GM23248 (cell line): ENCODE data around the gene PKHD1. TPM values are rescaled to one million over a fixed set of nuclear protein-coding genes. Genes with fewer than 3 reads are reported as not detected.

Experiments
- DNase-seq: peaks from one replicate; pipeline ENCODE4 v3.0.0-alpha.2; 2015
- H2AFZ ChIP-seq: fragments of 200-600 bp; sonication (generic); 2 replicates; pipeline ENCODE4 v1.6.1; 2016; ENCODE audit warnings: antibody characterized with exemption
- H3F3A ChIP-seq: fragments of 200-600 bp; sonication (generic); 2 replicates; pipeline ENCODE4 v1.6.1; 2016; ENCODE audit warnings: mild to moderate bottlenecking, antibody characterized with exemption, mixed run types; ENCODE audit not compliant: insufficient read depth
- H3K27ac ChIP-seq: fragments of 200-600 bp; sonication (generic); 2 replicates; pipeline ENCODE4 v1.5.1; 2016; ENCODE audit warnings: mild to moderate bottlenecking
- H3K27me3 ChIP-seq: fragments of 200-600 bp; sonication (generic); replicated peaks from 2 replicates; pipeline ENCODE4 v1.6.1; 2016; ENCODE audit warnings: mild to moderate bottlenecking; ENCODE audit not compliant: insufficient read depth
- H3K36me3 ChIP-seq: fragments of 200-600 bp; sonication (generic); 2 replicates; pipeline ENCODE4 v1.6.1; 2016; ENCODE audit warnings: low read depth, mild to moderate bottlenecking
- H3K4me1 ChIP-seq: fragments of 200-600 bp; sonication (generic); 2 replicates; pipeline ENCODE4 v1.6.1; 2016; ENCODE audit warnings: mild to moderate bottlenecking; ENCODE audit not compliant: insufficient read depth
- H3K4me2 ChIP-seq: fragments of 200-600 bp; sonication (generic); one replicate; pipeline ENCODE4 v1.6.1; 2016; ENCODE audit warnings: mild to moderate bottlenecking; ENCODE audit not compliant: unreplicated experiment
- H3K4me3 ChIP-seq: fragments of 200-600 bp; sonication (generic); 2 replicates; pipeline ENCODE4 v1.5.1; 2016; ENCODE audit warnings: mild to moderate bottlenecking
- H3K79me2 ChIP-seq: fragments of 200-600 bp; sonication (generic); 2 replicates; pipeline ENCODE4 v1.6.1; 2016; ENCODE audit warnings: mild to moderate bottlenecking; ENCODE audit not compliant: insufficient read depth
- H3K9ac ChIP-seq: fragments of 200-600 bp; sonication (generic); 2 replicates; pipeline ENCODE4 v1.6.1; 2016; ENCODE audit warnings: mild to moderate bottlenecking
- H3K9me2 ChIP-seq: fragments of 200-600 bp; sonication (generic); 2 replicates; pipeline ENCODE4 v1.6.1; 2016; ENCODE audit warnings: mixed run types, mild to moderate bottlenecking, moderate library complexity; ENCODE audit not compliant: insufficient read depth
- H3K9me3 ChIP-seq: fragments of 200-600 bp; sonication (generic); one replicate; pipeline ENCODE4 v1.6.1; 2017; ENCODE audit warnings: low read depth
- H4K20me1 ChIP-seq: fragments of 200-600 bp; sonication (generic); 2 replicates; pipeline ENCODE4 v1.6.0; 2016; ENCODE audit not compliant: insufficient read depth
- EZH2 ChIP-seq: fragments of 200-600 bp; sonication (generic); IDR thresholded peaks from 2 replicates; pipeline ENCODE4 v1.6.1; 2018; ENCODE audit warnings: antibody characterized with exemption, mild to moderate bottlenecking; ENCODE audit not compliant: insufficient read depth, poor library complexity, severe bottlenecking
- EZH2phosphoT487 ChIP-seq: fragments of 200-600 bp; sonication (generic); IDR thresholded peaks from 2 replicates; pipeline ENCODE4 v1.6.1; 2018; ENCODE audit warnings: antibody characterized with exemption, moderate library complexity, mild to moderate bottlenecking, low read depth; ENCODE audit not compliant: insufficient read depth
- WGBS, 2 experiments: methylation state at CpG; one replicate each; pipeline ENCODE4 v1.1.6; 2015 to 2017; ENCODE audit warnings: low lambda C conversion rate in 2 of 2, low coverage in 1 of 2; ENCODE audit errors: missing lambda C conversion rate in 2 of 2; 5-methylcytosine and 5-hydroxymethylcytosine counted together
- in situ Hi-C: fragments of 300-500 bp; cut with MboI; formaldehyde crosslinking; loops from 2 replicates; pipeline ENCODE4 v1.15.0; 2020
- polyA plus RNA-seq: library from polyadenylated mRNA; unstranded; fragments of >200 nt; fragmentation: Nextera tagmentation; extraction: Ambion mirVana; gene quantifications from 2 replicates; pipeline ENCODE4 v1.2.1, GENCODE V29; 2016
- total RNA-seq: library from RNA; depleted of rRNA; stranded (reverse); fragments of >200 nt; shearing (Covaris generic); gene quantifications from 2 replicates; pipeline ENCODE4 v1.2.3, GENCODE V29; 2014

Gene PKHD1
- total and polyA plus RNA-seq, 2 experiments from 2014 or later: not detected

- Histone ChIP-seq H3K9me2 (no peaks in the 10 kb centered on the region), H3K4me3 (no peak overlapping the region), H3K9ac (no peak overlapping the region), H3K4me2 (no peak overlapping the region), H3K27ac (no peak overlapping the region), H4K20me1 (no peaks in the 10 kb centered on the region), H3K79me2 (no peaks in the 10 kb centered on the region), H3K36me3 (no peaks in the 10 kb centered on the region), H3F3A (no peaks in the 10 kb centered on the region), H3K9me3 (no peaks in the 10 kb centered on the region), H3K27me3 (no peaks in the 10 kb centered on the region), H3K4me1 (no peaks in the 10 kb centered on the region), H2AFZ (no peak overlapping the region)
- in situ Hi-C loops: no loop called here
- 2 to 5% methylated on average over 3 of the region's 3 CpGs for WGBS, 2 experiments
- no peak for DNase-seq
- no peak for TF ChIP-seq EZH2phosphoT487
- TF ChIP-seq EZH2: no peak
Observed at GRCh38 chr6:52115891-52116604, 28.6 kb upstream of the PKHD1 start.

- in situ Hi-C loops: no loop called here
- Histone ChIP-seq H2AFZ (no peak overlapping the region), H3F3A (no peaks in the 10 kb centered on the region), H3K4me2 (no peak overlapping the region), H3K79me2 (no peaks in the 10 kb centered on the region), H3K27ac (no peak overlapping the region), H4K20me1 (no peaks in the 10 kb centered on the region), H3K9me3 (no peaks in the 10 kb centered on the region), H3K4me3 (no peak overlapping the region), H3K4me1 (no peaks in the 10 kb centered on the region), H3K9me2 (no peaks in the 10 kb centered on the region), H3K27me3 (no peaks in the 10 kb centered on the region), H3K36me3 (no peaks in the 10 kb centered on the region), H3K9ac (no peak overlapping the region)
- 13 to 14% methylated on average over 3 of the region's 3 CpGs for WGBS, 2 experiments
- no peak for DNase-seq
- no peak for TF ChIP-seq EZH2
- TF ChIP-seq EZH2phosphoT487: no peak
Observed at GRCh38 chr6:52115145-52115741, 27.8 kb upstream of the PKHD1 start.

GRCh38 chr6:52109171-52109571, 21.8 kb upstream of the PKHD1 start:
- Histone ChIP-seq H3K4me3 (no peak overlapping the region), H3K9ac (no peak overlapping the region)
- in situ Hi-C loops: no loop called here

GRCh38 chr6:52108128-52108527, 20.7 kb upstream of the PKHD1 start:
- no peaks in the 10 kb centered on the region for H3K4me1 ChIP-seq
- TF ChIP-seq EZH2 (no peak), EZH2phosphoT487 (no peak)
- no peak overlapping the region for H2AFZ ChIP-seq
- in situ Hi-C loops: no loop called here
- H3K79me2 ChIP-seq: no peaks in the 10 kb centered on the region
- DNase-seq: no peak
- H3K9me2 ChIP-seq: no peaks in the 10 kb centered on the region
- H3K4me3 ChIP-seq: no peak overlapping the region
- no peaks in the 10 kb centered on the region for H3K9me3 ChIP-seq
- no peak overlapping the region for H3K9ac ChIP-seq
- no peaks in the 10 kb centered on the region for H3K36me3 ChIP-seq
- H3K27ac ChIP-seq: no peak overlapping the region
- no peak overlapping the region for H3K4me2 ChIP-seq
- H3F3A ChIP-seq: no peaks in the 10 kb centered on the region
- H3K27me3 ChIP-seq: no peaks in the 10 kb centered on the region
- 2 to 7% methylated on average over 4 of the region's 4 CpGs for WGBS, 2 experiments
- no peaks in the 10 kb centered on the region for H4K20me1 ChIP-seq

More at GRCh38 chr6:52109171-52109571, 21.8 kb upstream of the PKHD1 start:
- Histone ChIP-seq H3K79me2 (no peaks in the 10 kb centered on the region), H4K20me1 (no peaks in the 10 kb centered on the region), H2AFZ (no peak overlapping the region), H3K9me2 (no peaks in the 10 kb centered on the region), H3F3A (no peaks in the 10 kb centered on the region), H3K4me1 (no peaks in the 10 kb centered on the region), H3K4me2 (no peak overlapping the region), H3K27me3 (no peaks in the 10 kb centered on the region), H3K27ac (no peak overlapping the region), H3K36me3 (no peaks in the 10 kb centered on the region), H3K9me3 (no peaks in the 10 kb centered on the region)
- 36 to 40% methylated on average over 2 of the region's 2 CpGs for WGBS, 2 experiments
- TF ChIP-seq EZH2 (no peak), EZH2phosphoT487 (no peak)
- no peak for DNase-seq

GRCh38 chr6:52106994-52107393, 19.6 kb upstream of the PKHD1 start:
- no peak overlapping the region for H2AFZ ChIP-seq
- in situ Hi-C loops: no loop called here
- no peak for TF ChIP-seq EZH2phosphoT487
- no peak for TF ChIP-seq EZH2

More at GRCh38 chr6:52106994-52107393, 19.6 kb upstream of the PKHD1 start:
- no peak overlapping the region for H3K4me3 ChIP-seq
- DNase-seq: no peak
- no peak overlapping the region for H3K9ac ChIP-seq
- H3K4me1 ChIP-seq: no peaks in the 10 kb centered on the region
- H3F3A ChIP-seq: no peaks in the 10 kb centered on the region
- H3K4me2 ChIP-seq: no peak overlapping the region
- no peaks in the 10 kb centered on the region for H3K9me3 ChIP-seq
- no peaks in the 10 kb centered on the region for H3K9me2 ChIP-seq
- H3K36me3 ChIP-seq: no peaks in the 10 kb centered on the region
- no peaks in the 10 kb centered on the region for H3K27me3 ChIP-seq
- H4K20me1 ChIP-seq: no peaks in the 10 kb centered on the region
- H3K79me2 ChIP-seq: no peaks in the 10 kb centered on the region
- H3K27ac ChIP-seq: no peak overlapping the region
